CD4-positive, alpha-beta T cell (primary cell): ENCODE measurements around the gene PAK6. TPM values are rescaled to one million over a fixed set of nuclear protein-coding genes. Genes with fewer than 3 reads are reported as not detected.

ENCODE experiments used
- ATAC-seq: fragments of 200-7000 bp; cut with Tn5 transposase; one replicate; pipeline ENCODE4 v1.10.0; 2022; ENCODE audit warnings: mild to moderate bottlenecking; ENCODE audit not compliant: poor library complexity
- CTCF ChIA-PET: fragments of 350-600 bp; sonication (Branson Sonifier 250); formaldehyde crosslinking; loops from one replicate; lab custom pipeline; 2021; ENCODE audit warnings: antibody characterized with exemption, inconsistent platforms; lab: Charles Lee
- POLR2A ChIA-PET: fragments of 350-600 bp; sonication (Branson Sonifier 250); formaldehyde crosslinking; loops from one replicate; lab custom pipeline; 2021; ENCODE audit warnings: antibody characterized with exemption, inconsistent platforms; lab: Charles Lee
- DNase-seq, 14 experiments: peaks; one replicate each; pipeline ENCODE4 v3.0.0-alpha.2; 2013 to 2020; ENCODE audit warnings: mixed read lengths in 2 of 14
- H3K27ac ChIP-seq, 2 donors: one replicate each; pipeline versions ENCODE4 v1.5.1 to v1.7.0; 2013; ENCODE audit warnings: low read length in 2 of 2, low read depth in 1 of 2, mild to moderate bottlenecking in 1 of 2
- H3K27me3 ChIP-seq, 2 experiments: 1 replicate in 1 of 2; 2 replicates in 1 of 2; pipeline versions ENCODE4 v1.6.1 to v1.7.0; 2013; ENCODE audit warnings: low read length in 2 of 2, control low read depth in 1 of 2, mild to moderate bottlenecking in 1 of 2, moderate library complexity in 1 of 2; ENCODE audit not compliant: insufficient read depth in 2 of 2, control insufficient read depth in 1 of 2
- H3K36me3 ChIP-seq: one replicate; pipeline ENCODE4 v1.6.1; 2013; ENCODE audit warnings: low read length, control low read depth; ENCODE audit not compliant: insufficient read depth
- H3K4me1 ChIP-seq: one replicate; pipeline ENCODE4 v1.6.1; 2013; ENCODE audit warnings: low read length, control low read depth; ENCODE audit not compliant: insufficient read depth
- H3K4me3 ChIP-seq: one replicate; pipeline ENCODE4 v1.5.1; 2013; ENCODE audit warnings: mild to moderate bottlenecking, low read length, moderate library complexity
- H3K9me3 ChIP-seq, 2 experiments: 1 replicate in 1 of 2; 2 replicates in 1 of 2; pipeline versions ENCODE4 v1.6.1 to v1.7.0; 2013; ENCODE audit warnings: low read length in 2 of 2, mild to moderate bottlenecking in 2 of 2, control low read depth in 1 of 2, moderate library complexity in 1 of 2; ENCODE audit not compliant: control insufficient read depth in 1 of 2, insufficient read depth in 1 of 2
- H3K27ac Mint-ChIP-seq: one replicate; pipeline ENCODE4 v1.8.0; 2020; ENCODE audit warnings: mixed read lengths
- H3K27me3 Mint-ChIP-seq: one replicate; pipeline ENCODE4 v1.8.0; 2021; ENCODE audit warnings: mixed read lengths
- H3K36me3 Mint-ChIP-seq: one replicate; pipeline ENCODE4 v1.8.0; 2021; ENCODE audit warnings: low read depth, mixed read lengths
- H3K4me1 Mint-ChIP-seq: one replicate; pipeline ENCODE4 v1.8.0; 2021; ENCODE audit warnings: low read depth, mixed read lengths
- H3K4me3 Mint-ChIP-seq: one replicate; pipeline ENCODE4 v1.8.0; 2020; ENCODE audit warnings: mild to moderate bottlenecking, mixed read lengths
- H3K9me3 Mint-ChIP-seq: one replicate; pipeline ENCODE4 v1.8.0; 2020; ENCODE audit warnings: mixed read lengths
- intact Hi-C, 2 experiments: fragments of 100-400 bp; cut with DNase I in 1 of 2; cut with micrococcal nuclease in 1 of 2; formaldehyde crosslinking; loops; one replicate each; pipeline versions ENCODE4 v1.15.1 to v1.9.0; 2023 to 2025; cut with DNase I, micrococcal nuclease
- total RNA-seq, 174 experiments: library from RNA in 2 of 174; stranded (reverse) in 2 of 174; gene quantifications; one replicate each; pipeline ENCODE4 v1.2.3 and lab custom pipeline; 2021 to 2026
- TF ChIP-seq, protein P1 (sequence below): fragments of 200-600 bp; IDR thresholded peaks from one replicate; pipeline ENCODE4 v1.8.0; 2022; ENCODE audit warnings: antibody characterized with exemption, mild to moderate bottlenecking

PAK6 gene
- total RNA-seq, 2 experiments from 2014 or later = 0.34 to 0.36 TPM

DNA sequence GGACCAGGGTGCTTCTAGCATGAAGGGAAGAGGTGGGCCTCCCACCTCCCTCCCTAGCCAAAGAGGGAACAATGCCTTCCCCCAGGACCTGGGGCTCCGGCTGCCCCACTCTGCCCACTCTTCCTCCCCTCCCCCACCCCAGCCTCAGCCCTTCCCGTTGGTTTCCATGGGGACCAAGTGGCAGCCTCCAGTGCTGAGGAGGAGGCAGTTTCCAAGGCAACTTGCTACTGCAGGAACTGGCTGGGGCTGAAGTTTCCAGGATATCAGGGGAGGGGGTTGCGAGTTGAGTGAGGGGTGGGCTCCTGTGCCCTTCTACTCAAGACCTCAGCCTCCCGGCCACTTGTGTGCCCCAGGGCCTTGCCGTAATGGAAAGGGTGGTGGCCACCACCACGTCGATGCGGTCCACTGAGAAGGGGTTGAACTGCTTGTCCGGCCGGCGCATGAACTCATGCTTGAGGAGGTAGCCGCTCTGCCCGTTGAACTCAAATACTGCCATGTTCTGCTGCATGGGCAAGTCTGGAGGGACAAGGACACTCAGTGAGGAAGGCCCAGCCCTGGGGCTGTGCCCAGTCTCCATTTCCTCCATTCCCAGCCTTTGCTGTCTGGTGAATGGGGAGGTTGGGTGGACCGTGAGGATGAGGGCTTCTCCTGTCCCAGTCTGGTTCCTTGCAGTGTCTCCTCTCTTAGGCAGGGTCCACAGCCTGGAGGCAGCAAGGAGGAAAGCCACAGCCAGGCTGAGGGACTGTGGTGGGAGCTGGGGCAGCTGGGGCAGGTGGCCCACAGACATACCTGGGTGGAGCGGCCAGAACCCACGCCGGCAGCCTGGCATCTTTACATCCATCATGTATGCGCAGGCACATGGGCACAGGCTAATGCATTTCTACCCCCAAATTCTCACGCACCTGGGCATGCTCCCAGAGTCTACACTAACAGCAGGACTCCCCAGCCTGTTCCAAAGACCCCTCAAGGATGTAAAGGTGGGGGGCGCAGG, 55.3 kb downstream of the PAK6 start:
- Mint-ChIP-seq H3K36me3 (peaks cover 73% of the 10 kb centered on the region), H3K4me3 (no peak overlapping the region), H3K9me3 (no peaks in the 10 kb centered on the region), H3K4me1 (no peaks in the 10 kb centered on the region), H3K27ac (no peak overlapping the region), H3K27me3 (no peaks in the 10 kb centered on the region)
- TF ChIP-seq, protein P1, sequence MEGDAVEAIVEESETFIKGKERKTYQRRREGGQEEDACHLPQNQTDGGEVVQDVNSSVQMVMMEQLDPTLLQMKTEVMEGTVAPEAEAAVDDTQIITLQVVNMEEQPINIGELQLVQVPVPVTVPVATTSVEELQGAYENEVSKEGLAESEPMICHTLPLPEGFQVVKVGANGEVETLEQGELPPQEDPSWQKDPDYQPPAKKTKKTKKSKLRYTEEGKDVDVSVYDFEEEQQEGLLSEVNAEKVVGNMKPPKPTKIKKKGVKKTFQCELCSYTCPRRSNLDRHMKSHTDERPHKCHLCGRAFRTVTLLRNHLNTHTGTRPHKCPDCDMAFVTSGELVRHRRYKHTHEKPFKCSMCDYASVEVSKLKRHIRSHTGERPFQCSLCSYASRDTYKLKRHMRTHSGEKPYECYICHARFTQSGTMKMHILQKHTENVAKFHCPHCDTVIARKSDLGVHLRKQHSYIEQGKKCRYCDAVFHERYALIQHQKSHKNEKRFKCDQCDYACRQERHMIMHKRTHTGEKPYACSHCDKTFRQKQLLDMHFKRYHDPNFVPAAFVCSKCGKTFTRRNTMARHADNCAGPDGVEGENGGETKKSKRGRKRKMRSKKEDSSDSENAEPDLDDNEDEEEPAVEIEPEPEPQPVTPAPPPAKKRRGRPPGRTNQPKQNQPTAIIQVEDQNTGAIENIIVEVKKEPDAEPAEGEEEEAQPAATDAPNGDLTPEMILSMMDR = no peak
- ChIA-PET POLR2A (interaction anchor here (0.7 to 1.0 kb wide), 2 partner anchors 12 to 13 kb away, joined by 4 read pairs; partner anchors contain the start of gene PLCB2), CTCF (no interaction called here)
- ATAC-seq (no peak), DNase-seq (no peak)
- Histone ChIP-seq H3K9me3 (no peaks in the 10 kb centered on the region), H3K36me3 (peaks cover 87% of the 10 kb centered on the region), H3K27me3 (no peaks in the 10 kb centered on the region), H3K27ac (no peak overlapping the region), H3K4me1 (no peaks in the 10 kb centered on the region), H3K4me3 (no peak overlapping the region)
- intact Hi-C loops = no loop called here

DNA sequence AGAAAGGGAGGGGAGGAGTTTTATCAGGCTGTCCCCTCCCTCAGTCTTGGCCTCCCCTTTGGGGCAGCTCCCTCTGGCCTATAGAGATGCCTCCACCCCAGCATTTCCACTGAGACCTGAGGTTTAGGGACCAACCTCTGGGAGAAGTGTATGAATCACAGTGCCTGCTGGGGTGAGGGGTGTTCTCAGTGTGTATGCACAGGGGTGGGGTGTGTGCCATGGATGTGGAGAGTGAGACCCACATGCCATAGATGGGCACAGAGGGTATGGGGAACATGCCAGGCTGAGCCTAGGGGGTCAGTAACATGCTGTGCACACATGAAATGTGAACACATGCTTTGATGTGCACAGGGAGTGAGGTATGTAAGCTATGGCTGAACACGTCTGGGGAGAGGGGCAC, 56.4 kb downstream of the PAK6 start:
- POLR2A ChIA-PET = interaction anchor here (1.0 kb wide), 1 partner anchor 12 kb away, joined by 4 read pairs; the partner anchor contains the start of gene PLCB2
- peaks cover 74% of the 10 kb centered on the region for H3K36me3 Mint-ChIP-seq

DNA sequence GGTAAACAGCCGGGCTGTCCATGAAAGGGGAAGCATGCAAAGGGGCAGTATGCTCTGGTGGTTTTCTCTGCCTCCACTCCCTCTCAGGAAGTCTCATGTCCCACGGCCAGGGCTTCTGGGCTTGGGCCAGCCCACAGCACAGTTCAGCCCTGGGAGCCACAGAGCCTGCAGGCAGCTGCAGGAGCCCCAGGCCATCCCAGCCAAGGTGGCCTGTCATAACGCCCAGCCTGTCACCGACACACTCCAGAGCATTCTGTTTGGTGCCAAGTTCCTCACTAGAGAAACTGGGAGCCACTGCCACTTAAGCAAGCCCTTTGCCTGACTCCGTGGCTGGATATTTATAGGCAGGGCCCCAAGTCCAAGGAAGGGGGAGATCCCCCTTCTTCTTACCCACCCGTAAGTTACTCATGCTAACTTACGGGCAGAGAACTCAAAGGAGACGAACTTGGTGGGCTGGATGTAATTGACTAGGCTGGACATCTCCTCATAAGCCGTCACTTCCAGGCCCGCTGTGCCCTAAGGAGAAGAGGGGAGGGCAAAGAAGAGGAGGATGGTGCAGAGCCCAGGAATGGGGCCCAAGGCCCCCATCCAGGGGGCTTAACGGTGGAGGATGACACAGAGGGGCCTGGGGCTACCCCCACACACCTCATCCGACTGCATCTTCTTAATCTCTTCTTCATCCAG, 57.2 kb downstream of the PAK6 start:
- peaks cover 88% of the 10 kb centered on the region for H3K36me3 ChIP-seq
- ATAC-seq = no peak
- ChIA-PET POLR2A (interaction anchor here (1.1 kb wide), 1 partner anchor 11 kb away, joined by 3 read pairs; no protein-coding TSS in a partner anchor), CTCF (no interaction called here)
- Mint-ChIP-seq H3K27ac (no peak overlapping the region), H3K9me3 (no peaks in the 10 kb centered on the region), H3K4me3 (no peak overlapping the region), H3K36me3 (peaks cover 77% of the 10 kb centered on the region), H3K27me3 (no peaks in the 10 kb centered on the region), H3K4me1 (no peaks in the 10 kb centered on the region)
- H3K9me3 ChIP-seq = peaks cover 4 to 6% of the 10 kb centered on the region in 2 experiments
- TF ChIP-seq, protein P1 = no peak
- no peak overlapping the region for H3K27ac ChIP-seq
- no peaks in the 10 kb centered on the region for H3K27me3 ChIP-seq
- DNase-seq = no peak
- intact Hi-C loops = no loop called here
- no peak overlapping the region for H3K4me3 ChIP-seq
- no peaks in the 10 kb centered on the region for H3K4me1 ChIP-seq

More for the DNA sequence above, 56.4 kb downstream of the PAK6 start:
- no peaks in the 10 kb centered on the region for H3K27me3 Mint-ChIP-seq
- peaks cover 85% of the 10 kb centered on the region for H3K36me3 ChIP-seq
- ATAC-seq = no peak
- no peak overlapping the region for H3K27ac ChIP-seq
- no peaks in the 10 kb centered on the region for H3K27me3 ChIP-seq
- TF ChIP-seq, protein P1 = no peak
- no peak for DNase-seq
- CTCF ChIA-PET = no interaction called here
- H3K4me1 Mint-ChIP-seq = no peaks in the 10 kb centered on the region
- no peak overlapping the region for H3K27ac Mint-ChIP-seq
- H3K9me3 Mint-ChIP-seq = no peaks in the 10 kb centered on the region
- no peak overlapping the region for H3K4me3 ChIP-seq
- H3K4me3 Mint-ChIP-seq = no peak overlapping the region
- intact Hi-C loops = no loop called here
- H3K9me3 ChIP-seq = no peaks in the 10 kb centered on the region
- no peaks in the 10 kb centered on the region for H3K4me1 ChIP-seq
